Uterus (tissue), 2 donors: ENCODE results near the gene ZYX.

Experiments used
- POLR2A ChIP-seq, 2 donors: fragments of 450-650 bp; IDR thresholded peaks; one replicate each; pipeline ENCODE4 v1.6.1; 2016; ENCODE audit warnings: antibody characterized with exemption in 2 of 2, mild to moderate bottlenecking in 1 of 2, moderate library complexity in 1 of 2
- TF ChIP-seq, protein P1 (sequence below), 4 experiments: fragments of 200-600 bp in 2 of 4; fragments of 450-650 bp in 2 of 4; sonication (generic) in 2 of 4; IDR thresholded peaks; one replicate each; pipeline ENCODE4 v1.5.1; 2016 to 2019; ENCODE audit warnings: antibody characterized with exemption in 4 of 4, mild to moderate bottlenecking in 2 of 4, moderate library complexity in 1 of 4

DNA sequence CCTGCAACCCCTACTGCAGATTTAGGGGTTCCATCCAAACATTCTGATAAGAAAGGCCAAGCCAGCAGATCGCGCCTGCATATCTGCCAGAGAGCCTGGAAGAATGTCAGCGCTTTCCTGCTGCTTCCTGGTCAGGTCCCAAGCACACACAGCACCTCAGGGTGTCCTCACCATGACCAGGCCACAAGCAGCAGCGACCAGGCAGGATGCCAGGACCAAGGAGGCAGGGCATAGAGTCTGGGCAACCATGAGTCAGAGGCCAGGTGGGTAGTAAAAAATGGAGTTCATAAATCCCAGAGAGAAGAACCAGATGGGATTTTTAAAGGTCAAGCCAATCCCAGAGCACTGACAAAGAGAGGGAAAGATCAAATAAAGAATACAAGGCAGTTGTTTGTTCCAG is 13.2 kb upstream of the ZYX start:
- TF ChIP-seq, protein P1, sequence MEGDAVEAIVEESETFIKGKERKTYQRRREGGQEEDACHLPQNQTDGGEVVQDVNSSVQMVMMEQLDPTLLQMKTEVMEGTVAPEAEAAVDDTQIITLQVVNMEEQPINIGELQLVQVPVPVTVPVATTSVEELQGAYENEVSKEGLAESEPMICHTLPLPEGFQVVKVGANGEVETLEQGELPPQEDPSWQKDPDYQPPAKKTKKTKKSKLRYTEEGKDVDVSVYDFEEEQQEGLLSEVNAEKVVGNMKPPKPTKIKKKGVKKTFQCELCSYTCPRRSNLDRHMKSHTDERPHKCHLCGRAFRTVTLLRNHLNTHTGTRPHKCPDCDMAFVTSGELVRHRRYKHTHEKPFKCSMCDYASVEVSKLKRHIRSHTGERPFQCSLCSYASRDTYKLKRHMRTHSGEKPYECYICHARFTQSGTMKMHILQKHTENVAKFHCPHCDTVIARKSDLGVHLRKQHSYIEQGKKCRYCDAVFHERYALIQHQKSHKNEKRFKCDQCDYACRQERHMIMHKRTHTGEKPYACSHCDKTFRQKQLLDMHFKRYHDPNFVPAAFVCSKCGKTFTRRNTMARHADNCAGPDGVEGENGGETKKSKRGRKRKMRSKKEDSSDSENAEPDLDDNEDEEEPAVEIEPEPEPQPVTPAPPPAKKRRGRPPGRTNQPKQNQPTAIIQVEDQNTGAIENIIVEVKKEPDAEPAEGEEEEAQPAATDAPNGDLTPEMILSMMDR (IDR thresholded peaks at IDR 0.05): no peak
- TF ChIP-seq POLR2A (IDR thresholded peaks at IDR 0.05): no peak
